ENCODE data around the gene AOC1.
A peak's percentile ranks its signal among the peaks of the same experiment; 100 is the strongest.
"Not testable (repeated sequence)": the region's sequence is repeated elsewhere in the genome, so short reads cannot be mapped to it uniquely, and the experiment has no call there.

The AOC1 gene

DNA sequence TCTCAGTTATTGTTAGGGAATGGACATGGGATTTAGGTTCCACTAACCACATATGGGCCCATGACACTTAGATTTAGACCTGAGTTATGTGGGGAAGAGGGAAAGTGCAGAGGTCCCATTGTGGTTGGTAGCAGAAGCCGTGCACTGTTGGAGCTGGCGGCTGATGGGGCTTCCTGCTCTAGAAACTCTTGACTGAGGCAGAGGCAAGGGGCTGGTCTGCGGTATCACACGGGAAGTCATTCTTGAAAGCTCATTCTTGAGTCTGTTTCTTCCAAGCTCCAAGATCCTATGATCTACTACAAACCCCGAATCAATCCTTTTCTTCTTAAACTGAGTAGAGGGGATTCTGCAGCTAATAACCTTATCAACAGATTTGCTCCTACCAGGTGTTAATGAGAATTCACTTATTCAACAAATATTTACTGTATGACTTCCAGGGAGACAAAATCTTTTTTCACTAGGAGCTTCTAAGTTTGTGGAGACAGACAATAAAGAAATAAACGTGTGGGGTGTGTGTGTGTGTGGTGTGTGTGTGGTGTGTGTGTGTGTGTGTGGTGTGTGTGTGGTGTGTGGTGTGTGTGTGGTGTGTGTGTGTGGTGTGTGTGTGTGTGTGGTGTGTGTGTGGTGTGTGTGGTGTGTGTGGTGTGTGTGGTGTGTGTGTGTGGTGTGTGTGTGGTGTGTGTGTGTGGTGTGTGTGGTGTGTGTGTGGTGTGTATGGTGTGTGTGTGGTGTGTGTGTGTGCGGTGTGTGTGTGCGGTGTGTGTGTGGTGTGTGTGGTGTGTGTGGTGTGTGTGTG is 57.1 kb downstream of the AOC1 start:
- H4K12ac ChIP-seq (ENCODE audit: low read depth, low read length), result no peak overlapping the region
- no peak overlapping the region for H2BK12ac ChIP-seq (ENCODE audit: low read length)
- H3K4me2 ChIP-seq (ENCODE audit: low read length), result no peak overlapping the region
- no peaks in the 10 kb centered on the region for H3K79me1 ChIP-seq (ENCODE audit: low read length)
- H3K4me3 ChIP-seq (ENCODE audit: low read depth, low read length), result no peak overlapping the region
- no CpG with 5 or more reads among the region's 8 CpGs for WGBS (ENCODE audit: extremely low coverage, insufficient coverage, insufficient read length)
- no peak overlapping the region for H2AFZ ChIP-seq (ENCODE audit: insufficient read depth, low read length, poor library complexity)
- no peak overlapping the region for H3K14ac ChIP-seq (ENCODE audit: low read length)
- no peak overlapping the region for H3K27ac ChIP-seq (ENCODE audit: low read depth, low read length)
- H2BK120ac ChIP-seq (ENCODE audit: insufficient read depth, low read length, poor library complexity), result no peak overlapping the region
- H4K91ac ChIP-seq (ENCODE audit: low read depth, low read length), result no peak overlapping the region
- H3K79me2 ChIP-seq (ENCODE audit: control insufficient read depth, insufficient read depth, low read length, poor library complexity), result no peaks in the 10 kb centered on the region
- no peak overlapping the region for H2AK5ac ChIP-seq (ENCODE audit: low read length)
- peaks cover 2% of the 10 kb centered on the region for H3K9me3 ChIP-seq (ENCODE audit: insufficient read depth, low read depth, low read length)
- no peak overlapping the region for H3K18ac ChIP-seq (ENCODE audit: low read length)
- H3K23ac ChIP-seq (ENCODE audit: low read length), result no peak overlapping the region
- no peak for DNase-seq
- no peak overlapping the region for H3K4ac ChIP-seq (ENCODE audit: low read depth, low read length)
- no peaks in the 10 kb centered on the region for H3K4me1 ChIP-seq (ENCODE audit: control insufficient read depth in 1 of 2, insufficient read depth in 2 of 2, low read length in 2 of 2)
- no peak overlapping the region for H3K9ac ChIP-seq (ENCODE audit: low read length)
- no peaks in the 10 kb centered on the region for H3K27me3 ChIP-seq (ENCODE audit: insufficient read depth, low read length)
- no peak overlapping the region for H2BK5ac ChIP-seq (ENCODE audit: low read depth, low read length, poor library complexity)
- no peak overlapping the region for H4K8ac ChIP-seq (ENCODE audit: low read depth, low read length)
- H3K36me3 ChIP-seq (ENCODE audit: control insufficient read depth in 1 of 2, insufficient read depth in 2 of 2, low read length in 2 of 2), result no peaks in the 10 kb centered on the region

GRCh38 chr7:150910305-150910995 is 58.1 kb downstream of the AOC1 start:
- peak in 1 of 2 donors; percentile 15 for DNase-seq
- not testable (repeated sequence) for H4K91ac ChIP-seq (ENCODE audit: low read depth, low read length); H3K79me2 ChIP-seq (ENCODE audit: control insufficient read depth, insufficient read depth, low read length, poor library complexity); H2BK12ac ChIP-seq (ENCODE audit: low read length); H3K4me2 ChIP-seq (ENCODE audit: low read length); H3K79me1 ChIP-seq (ENCODE audit: low read length); H3K27ac ChIP-seq (ENCODE audit: low read depth, low read length); H3K4ac ChIP-seq (ENCODE audit: low read depth, low read length); H3K23ac ChIP-seq (ENCODE audit: low read length); H4K8ac ChIP-seq (ENCODE audit: low read depth, low read length); H2AK5ac ChIP-seq (ENCODE audit: low read length); H3K9ac ChIP-seq (ENCODE audit: low read length); H3K4me1 ChIP-seq (ENCODE audit: control insufficient read depth in 1 of 2, insufficient read depth in 2 of 2, low read length in 2 of 2); H2BK5ac ChIP-seq (ENCODE audit: low read depth, low read length, poor library complexity); H2AFZ ChIP-seq (ENCODE audit: insufficient read depth, low read length, poor library complexity); H3K27me3 ChIP-seq (ENCODE audit: insufficient read depth, low read length); H3K36me3 ChIP-seq (ENCODE audit: control insufficient read depth in 1 of 2, insufficient read depth in 2 of 2, low read length in 2 of 2); H3K9me3 ChIP-seq (ENCODE audit: insufficient read depth, low read depth, low read length); H2BK120ac ChIP-seq (ENCODE audit: insufficient read depth, low read length, poor library complexity); H3K14ac ChIP-seq (ENCODE audit: low read length); H3K18ac ChIP-seq (ENCODE audit: low read length); H4K12ac ChIP-seq (ENCODE audit: low read depth, low read length); H3K4me3 ChIP-seq (ENCODE audit: low read depth, low read length)
- WGBS (ENCODE audit: extremely low coverage, insufficient coverage, insufficient read length), result no CpG with 5 or more reads among the region's 8 CpGs

- H4K12ac ChIP-seq (ENCODE audit: low read depth, low read length), result no peak overlapping the region
- H3K4me2 ChIP-seq (ENCODE audit: low read length), result no peak overlapping the region
- no peaks in the 10 kb centered on the region for H3K79me2 ChIP-seq (ENCODE audit: control insufficient read depth, insufficient read depth, low read length, poor library complexity)
- no peak overlapping the region for H2AK5ac ChIP-seq (ENCODE audit: low read length)
- no peak overlapping the region for H3K4ac ChIP-seq (ENCODE audit: low read depth, low read length)
- no peak overlapping the region for H4K8ac ChIP-seq (ENCODE audit: low read depth, low read length)
- no peak overlapping the region for H4K91ac ChIP-seq (ENCODE audit: low read depth, low read length)
- no peak overlapping the region for H3K4me3 ChIP-seq (ENCODE audit: low read depth, low read length)
- H3K14ac ChIP-seq (ENCODE audit: low read length), result no peak overlapping the region
- no peaks in the 10 kb centered on the region for H3K79me1 ChIP-seq (ENCODE audit: low read length)
- H2BK5ac ChIP-seq (ENCODE audit: low read depth, low read length, poor library complexity), result no peak overlapping the region
- no CpG with 5 or more reads among the region's 12 CpGs for WGBS (ENCODE audit: extremely low coverage, insufficient coverage, insufficient read length)
- no peak overlapping the region for H3K9ac ChIP-seq (ENCODE audit: low read length)
- no peaks in the 10 kb centered on the region for H3K4me1 ChIP-seq (ENCODE audit: control insufficient read depth in 1 of 2, insufficient read depth in 2 of 2, low read length in 2 of 2)
- H3K9me3 ChIP-seq (ENCODE audit: insufficient read depth, low read depth, low read length), result peaks cover 2% of the 10 kb centered on the region
- no peak overlapping the region for H2BK120ac ChIP-seq (ENCODE audit: insufficient read depth, low read length, poor library complexity)
- H3K36me3 ChIP-seq (ENCODE audit: control insufficient read depth in 1 of 2, insufficient read depth in 2 of 2, low read length in 2 of 2), result no peaks in the 10 kb centered on the region
- no peaks in the 10 kb centered on the region for H3K27me3 ChIP-seq (ENCODE audit: insufficient read depth, low read length)
- H2AFZ ChIP-seq (ENCODE audit: insufficient read depth, low read length, poor library complexity), result no peak overlapping the region
- peak overlapping the region; percentile 63 for H3K23ac ChIP-seq (ENCODE audit: low read length)
- no peak overlapping the region for H3K18ac ChIP-seq (ENCODE audit: low read length)
- no peak overlapping the region for H2BK12ac ChIP-seq (ENCODE audit: low read length)
- H3K27ac ChIP-seq (ENCODE audit: low read depth, low read length), result no peak overlapping the region
- DNase-seq, result no peak
Measured at GRCh38 chr7:150910996-150911422, 58.7 kb downstream of the AOC1 start.

Data from trophoblast cell (in vitro differentiated cells and primary cell).